A549 (cell line): ENCODE results near the gene CLEC1B.

Source experiments
- EHMT2 ChIP-seq: fragments of 200-600 bp; sonication (generic); IDR thresholded peaks from 2 replicates; pipeline ENCODE4 v1.6.1; 2016; ENCODE audit warnings: antibody characterized with exemption, low read depth, mild to moderate bottlenecking, moderate library complexity
- ESRRA ChIP-seq: fragments of 150-350 bp; IDR thresholded peaks from 2 replicates; pipeline ENCODE4 v1.6.1; 2014; ENCODE audit warnings: mild to moderate bottlenecking, low read length, borderline replicate concordance
- POLR2A ChIP-seq: IDR thresholded peaks from 2 replicates; pipeline ENCODE4 v1.6.1; 2012; ENCODE audit warnings: mild to moderate bottlenecking, low read length
- RFX5 ChIP-seq: fragments of 450-650 bp; IDR thresholded peaks from 2 replicates; pipeline ENCODE4 v1.7.1; 2014; ENCODE audit warnings: antibody characterized with exemption, mild to moderate bottlenecking, moderate library complexity
- TP53 ChIP-seq: fragments of 250-450 bp; sonication (Bioruptor Pico); IDR thresholded peaks from 2 replicates; pipeline ENCODE4 v1.5.0; 2021; ENCODE audit warnings: mild to moderate bottlenecking, moderate library complexity
- ZFP36 ChIP-seq: fragments of 450-650 bp; IDR thresholded peaks from 2 replicates; pipeline ENCODE4 v1.6.1; 2014; ENCODE audit warnings: borderline replicate concordance; ENCODE audit not compliant: partially characterized antibody
- TF ChIP-seq, protein P1 (sequence below): fragments of >200 bp; sonication (Bioruptor Twin); formaldehyde crosslinking; IDR thresholded peaks from 3 replicates; pipeline ENCODE4 v1.5.1; 2016

DNA sequence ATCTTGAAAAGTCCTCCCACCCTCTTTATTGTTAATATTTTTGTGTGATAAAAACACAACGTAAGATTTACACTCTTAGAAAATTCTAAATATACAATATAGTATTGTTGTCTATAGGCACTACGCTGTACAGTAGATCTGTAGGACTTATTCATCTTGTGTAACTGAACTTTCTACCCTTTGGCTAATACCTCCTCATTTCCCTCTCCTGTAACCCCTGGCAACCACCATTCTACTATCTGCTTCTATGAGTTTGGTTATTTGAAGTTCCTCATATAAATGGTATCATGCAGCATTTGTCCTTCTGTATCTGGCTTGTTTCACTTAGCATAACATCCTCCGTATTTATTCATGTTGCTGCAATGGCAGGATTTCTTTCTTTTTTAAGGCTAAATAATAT is 26.3 kb upstream of the CLEC1B start:
- TF ChIP-seq, protein P1, sequence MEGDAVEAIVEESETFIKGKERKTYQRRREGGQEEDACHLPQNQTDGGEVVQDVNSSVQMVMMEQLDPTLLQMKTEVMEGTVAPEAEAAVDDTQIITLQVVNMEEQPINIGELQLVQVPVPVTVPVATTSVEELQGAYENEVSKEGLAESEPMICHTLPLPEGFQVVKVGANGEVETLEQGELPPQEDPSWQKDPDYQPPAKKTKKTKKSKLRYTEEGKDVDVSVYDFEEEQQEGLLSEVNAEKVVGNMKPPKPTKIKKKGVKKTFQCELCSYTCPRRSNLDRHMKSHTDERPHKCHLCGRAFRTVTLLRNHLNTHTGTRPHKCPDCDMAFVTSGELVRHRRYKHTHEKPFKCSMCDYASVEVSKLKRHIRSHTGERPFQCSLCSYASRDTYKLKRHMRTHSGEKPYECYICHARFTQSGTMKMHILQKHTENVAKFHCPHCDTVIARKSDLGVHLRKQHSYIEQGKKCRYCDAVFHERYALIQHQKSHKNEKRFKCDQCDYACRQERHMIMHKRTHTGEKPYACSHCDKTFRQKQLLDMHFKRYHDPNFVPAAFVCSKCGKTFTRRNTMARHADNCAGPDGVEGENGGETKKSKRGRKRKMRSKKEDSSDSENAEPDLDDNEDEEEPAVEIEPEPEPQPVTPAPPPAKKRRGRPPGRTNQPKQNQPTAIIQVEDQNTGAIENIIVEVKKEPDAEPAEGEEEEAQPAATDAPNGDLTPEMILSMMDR = no peak
- TF ChIP-seq EHMT2 (no peak), ZFP36 (no peak), TP53 (CRISPR knock-in tag) (no peak), RFX5 (no peak), POLR2A (no peak), ESRRA (no peak)
